ENCODE results near the gene SGF29. TPM values are rescaled to one million over a fixed set of nuclear protein-coding genes. Genes with fewer than 3 reads are reported as not detected.
A peak's percentile ranks its signal among the peaks of the same experiment; 100 is the strongest.

Gene SGF29
- total RNA-seq, 1 donor from 2014 or later, result 5.3 TPM

DNA sequence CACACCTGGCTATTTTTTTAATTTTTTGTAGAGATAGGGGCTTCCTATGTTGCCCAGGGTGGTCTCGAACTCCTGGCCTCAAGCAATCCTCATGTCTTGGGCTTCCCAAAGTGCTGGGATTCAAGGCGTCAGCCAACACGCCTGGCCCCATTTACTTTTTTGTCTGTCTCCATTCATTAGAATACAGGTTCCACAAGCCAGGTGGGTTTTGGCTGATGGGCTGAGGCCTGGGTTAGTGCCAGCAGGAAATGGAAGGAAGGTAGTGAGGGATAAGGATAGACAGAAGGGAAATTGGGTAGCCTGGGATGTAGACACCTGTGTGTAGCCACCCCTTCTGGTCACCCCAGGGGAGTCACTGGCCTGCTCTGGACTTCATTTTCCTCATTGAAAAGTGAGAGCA, 42.7 kb upstream of the SGF29 start:
- Mint-ChIP-seq H3K27ac (no peak overlapping the region), H3K27me3 (ENCODE audit: insufficient read depth, low read depth) (peaks cover 10% of the 10 kb centered on the region), H3K4me1 (no peaks in the 10 kb centered on the region), H3K36me3 (no peaks in the 10 kb centered on the region), H3K4me3 (no peak overlapping the region), H3K9me3 (no peaks in the 10 kb centered on the region)
- no peaks in the 10 kb centered on the region for H3K79me2 ChIP-seq (ENCODE audit: low read depth)
- H3F3A ChIP-seq (ENCODE audit: low read depth), result no peaks in the 10 kb centered on the region
- no peaks in the 10 kb centered on the region for H3K4me1 ChIP-seq
- H2AFZ ChIP-seq (replicated peaks), result no peak overlapping the region
- no peak for DNase-seq (ENCODE audit: low spot score)
- no peak overlapping the region for H3K4me2 ChIP-seq
- no peaks in the 10 kb centered on the region for H3K27me3 ChIP-seq
- TF ChIP-seq EZH2phosphoT487 (IDR thresholded peaks at IDR 0.05) (no peak), CTCF (IDR thresholded peaks at IDR 0.05) (no peak), EZH2 (IDR thresholded peaks at IDR 0.05) (no peak)
- no peak overlapping the region for H3K27ac ChIP-seq
- no peaks in the 10 kb centered on the region for H3K9me3 ChIP-seq (ENCODE audit: low read depth)
- no peaks in the 10 kb centered on the region for H3K36me3 ChIP-seq
- H4K20me1 ChIP-seq (ENCODE audit: low read depth), result no peaks in the 10 kb centered on the region
- no peak overlapping the region for H3K4me3 ChIP-seq
- no peak overlapping the region for H3K9ac ChIP-seq

DNA sequence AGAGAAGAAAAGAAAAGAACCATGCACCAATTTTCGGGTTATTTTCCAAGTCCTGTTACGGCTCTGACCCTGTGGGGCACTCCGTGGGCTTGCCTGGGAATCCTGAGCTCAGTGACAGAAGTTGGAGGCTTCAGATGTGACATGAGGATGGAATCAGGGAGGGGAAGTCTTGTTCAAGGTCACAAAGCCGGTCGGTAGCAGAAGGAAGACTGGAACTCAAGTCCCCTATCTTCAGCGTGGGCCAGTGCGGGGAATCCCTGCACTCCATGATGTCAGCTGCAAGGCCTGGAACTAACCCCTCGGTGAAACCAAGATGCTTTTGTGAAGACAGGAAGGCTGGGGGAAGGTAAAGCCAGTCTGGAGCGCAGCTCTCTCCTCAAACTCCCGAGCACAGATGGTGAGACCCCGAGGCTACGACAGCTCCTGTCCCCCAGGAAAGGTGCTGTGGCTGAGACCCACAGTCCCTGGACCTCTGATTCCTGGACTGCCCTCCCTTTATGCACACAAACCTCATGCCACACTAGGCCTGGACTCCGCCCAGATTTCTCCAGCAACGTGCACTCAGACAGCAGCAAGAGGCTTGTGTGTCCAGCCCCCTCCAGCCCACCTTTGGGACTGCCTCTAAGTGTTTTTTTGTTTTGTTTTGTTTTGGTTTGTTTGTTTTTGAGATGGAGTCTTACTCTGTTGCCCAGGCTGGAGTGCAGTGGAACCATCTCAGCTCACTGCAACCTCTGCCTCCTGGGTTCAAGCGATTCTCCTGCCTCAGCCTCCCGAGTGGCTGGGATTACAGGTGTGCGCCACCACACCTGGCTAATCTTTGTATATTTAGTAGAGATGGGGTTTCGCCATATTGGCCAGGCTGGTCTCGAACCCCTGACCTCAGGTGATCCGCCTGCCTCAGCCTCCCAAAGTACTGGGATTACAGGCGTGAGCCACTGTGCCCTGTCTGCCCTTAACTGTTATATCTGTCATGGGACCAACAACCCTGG, 41.6 kb upstream of the SGF29 start:
- no peaks in the 10 kb centered on the region for H3K4me1 ChIP-seq
- Mint-ChIP-seq H3K9me3 (no peaks in the 10 kb centered on the region), H3K27ac (peak overlapping the region; percentile 63), H3K36me3 (no peaks in the 10 kb centered on the region), H3K4me3 (no peak overlapping the region), H3K27me3 (ENCODE audit: insufficient read depth, low read depth) (peaks cover 5% of the 10 kb centered on the region), H3K4me1 (no peaks in the 10 kb centered on the region)
- no peak for TF ChIP-seq EZH2phosphoT487 (IDR thresholded peaks at IDR 0.05)
- no peak for TF ChIP-seq EZH2 (IDR thresholded peaks at IDR 0.05)
- TF ChIP-seq CTCF (IDR thresholded peaks at IDR 0.05), result no peak
- H3K27ac ChIP-seq, result no peak overlapping the region
- H3K9ac ChIP-seq, result no peak overlapping the region
- no peak overlapping the region for H3K4me3 ChIP-seq
- H4K20me1 ChIP-seq (ENCODE audit: low read depth), result no peaks in the 10 kb centered on the region
- H2AFZ ChIP-seq (replicated peaks), result no peak overlapping the region
- no peaks in the 10 kb centered on the region for H3K9me3 ChIP-seq (ENCODE audit: low read depth)
- no peaks in the 10 kb centered on the region for H3K36me3 ChIP-seq
- no peaks in the 10 kb centered on the region for H3F3A ChIP-seq (ENCODE audit: low read depth)
- H3K4me2 ChIP-seq, result no peak overlapping the region
- no peaks in the 10 kb centered on the region for H3K79me2 ChIP-seq (ENCODE audit: low read depth)
- H3K27me3 ChIP-seq, result no peaks in the 10 kb centered on the region
- DNase-seq (ENCODE audit: low spot score), result no peak

GRCh38 chr16:28513484-28514181, 40.1 kb upstream of the SGF29 start:
- Histone ChIP-seq H3K4me3 (no peak overlapping the region), H3K36me3 (no peaks in the 10 kb centered on the region), H3F3A (ENCODE audit: low read depth) (no peaks in the 10 kb centered on the region), H4K20me1 (ENCODE audit: low read depth) (no peaks in the 10 kb centered on the region), H3K4me1 (no peaks in the 10 kb centered on the region), H3K9ac (no peak overlapping the region), H3K9me3 (ENCODE audit: low read depth) (no peaks in the 10 kb centered on the region), H3K27me3 (no peaks in the 10 kb centered on the region), H3K27ac (no peak overlapping the region), H3K79me2 (ENCODE audit: low read depth) (no peaks in the 10 kb centered on the region), H3K4me2 (no peak overlapping the region), H2AFZ (replicated peaks) (no peak overlapping the region)
- H3K27me3 Mint-ChIP-seq (ENCODE audit: insufficient read depth, low read depth), result peaks cover 5% of the 10 kb centered on the region
- no peaks in the 10 kb centered on the region for H3K4me1 Mint-ChIP-seq
- no peak for TF ChIP-seq CTCF (IDR thresholded peaks at IDR 0.05)
- TF ChIP-seq EZH2 (IDR thresholded peaks at IDR 0.05), result no peak
- TF ChIP-seq EZH2phosphoT487 (IDR thresholded peaks at IDR 0.05), result no peak
- no peak overlapping the region for H3K4me3 Mint-ChIP-seq
- DNase-seq (ENCODE audit: low spot score), result no peak
- H3K27ac Mint-ChIP-seq, result no peak overlapping the region
- no peaks in the 10 kb centered on the region for H3K36me3 Mint-ChIP-seq
- H3K9me3 Mint-ChIP-seq, result no peaks in the 10 kb centered on the region

All from neural progenitor cell (in vitro differentiated cells).